HG03095 (cell line): ENCODE data around the gene KBTBD4.
"Not testable (repeated sequence)": the region's sequence is repeated elsewhere in the genome, so short reads cannot be mapped to it uniquely, and the experiment has no call there.

Experiments used
- ATAC-seq: cut with Tn5 transposase; IDR thresholded peaks from one replicate; pipeline ENCODE4 v1.9.1; 2021; ENCODE audit warnings: moderate library complexity; ENCODE audit not compliant: unreplicated experiment

The KBTBD4 gene

DNA sequence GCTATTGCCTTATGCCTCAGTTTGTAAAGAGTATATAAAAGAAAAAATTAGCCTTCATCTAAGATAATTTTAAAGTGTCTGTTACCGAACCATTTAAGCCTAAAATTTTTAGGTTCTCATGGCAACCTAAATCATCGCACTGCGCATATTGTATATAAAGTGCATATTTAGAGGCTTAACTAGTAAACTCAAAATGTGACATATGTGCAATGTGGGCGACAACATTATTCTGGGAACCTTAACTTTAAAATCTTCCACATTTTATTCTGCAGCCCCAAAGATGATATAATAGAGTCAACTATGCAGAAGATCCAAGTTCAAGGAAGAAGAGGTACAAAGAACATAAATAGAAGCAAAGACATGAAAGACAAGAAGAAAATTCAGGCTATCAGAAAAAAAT is 48.8 kb downstream of the KBTBD4 start:
- no peak for ATAC-seq

GRCh38 chr11:47527186-47527585 is 51.6 kb downstream of the KBTBD4 start:
- ATAC-seq = no peak

DNA sequence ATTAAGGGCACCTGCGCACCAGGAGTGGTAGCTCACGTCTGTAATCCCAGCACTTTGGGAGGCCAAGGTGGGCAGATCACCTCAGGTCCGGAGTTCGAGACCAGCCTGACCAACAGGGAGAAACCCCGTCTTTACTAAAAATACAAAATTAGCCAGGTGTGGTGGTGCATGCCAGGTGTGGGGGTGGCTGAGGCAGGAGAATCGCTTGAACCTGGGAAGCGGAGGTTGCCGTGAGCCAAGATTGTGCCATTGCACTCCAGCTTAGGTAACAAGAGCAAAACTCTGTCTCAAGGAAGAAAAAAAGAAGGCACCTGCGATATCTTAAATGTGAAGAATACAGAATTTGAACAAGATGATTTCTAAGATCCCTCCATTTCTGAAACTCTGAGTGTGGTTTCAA is 52.7 kb downstream of the KBTBD4 start:
- not testable (repeated sequence) for ATAC-seq

- ATAC-seq = peak; percentile 18
Measured at GRCh38 chr11:47524291-47524874, 54.4 kb downstream of the KBTBD4 start.

GRCh38 chr11:47523490-47524225 is 55.1 kb downstream of the KBTBD4 start:
- ATAC-seq = peak; percentile 61
